Measurements from ENCODE around the gene IFI35.

DNA sequence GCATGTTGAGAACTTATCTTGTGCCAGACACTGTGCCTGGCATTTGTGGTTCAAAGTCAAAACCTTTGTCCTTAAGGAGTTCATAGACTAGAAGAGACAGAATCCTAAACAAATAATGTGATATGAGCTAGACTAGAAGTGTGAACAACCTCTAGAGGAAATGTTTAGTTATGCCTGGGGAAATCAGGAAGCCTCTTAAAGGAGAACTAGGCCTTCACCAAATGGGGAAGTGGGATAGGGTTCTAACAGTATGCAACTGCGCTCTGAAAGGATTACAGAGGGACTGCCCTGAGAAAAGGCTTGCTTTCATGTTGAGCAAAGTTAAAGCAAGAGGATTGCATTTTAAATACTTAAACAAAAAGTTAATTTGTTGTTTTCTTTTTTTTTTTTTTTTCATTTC lies 21.4 kb upstream of the IFI35 start:
- TF ChIP-seq, protein P1, sequence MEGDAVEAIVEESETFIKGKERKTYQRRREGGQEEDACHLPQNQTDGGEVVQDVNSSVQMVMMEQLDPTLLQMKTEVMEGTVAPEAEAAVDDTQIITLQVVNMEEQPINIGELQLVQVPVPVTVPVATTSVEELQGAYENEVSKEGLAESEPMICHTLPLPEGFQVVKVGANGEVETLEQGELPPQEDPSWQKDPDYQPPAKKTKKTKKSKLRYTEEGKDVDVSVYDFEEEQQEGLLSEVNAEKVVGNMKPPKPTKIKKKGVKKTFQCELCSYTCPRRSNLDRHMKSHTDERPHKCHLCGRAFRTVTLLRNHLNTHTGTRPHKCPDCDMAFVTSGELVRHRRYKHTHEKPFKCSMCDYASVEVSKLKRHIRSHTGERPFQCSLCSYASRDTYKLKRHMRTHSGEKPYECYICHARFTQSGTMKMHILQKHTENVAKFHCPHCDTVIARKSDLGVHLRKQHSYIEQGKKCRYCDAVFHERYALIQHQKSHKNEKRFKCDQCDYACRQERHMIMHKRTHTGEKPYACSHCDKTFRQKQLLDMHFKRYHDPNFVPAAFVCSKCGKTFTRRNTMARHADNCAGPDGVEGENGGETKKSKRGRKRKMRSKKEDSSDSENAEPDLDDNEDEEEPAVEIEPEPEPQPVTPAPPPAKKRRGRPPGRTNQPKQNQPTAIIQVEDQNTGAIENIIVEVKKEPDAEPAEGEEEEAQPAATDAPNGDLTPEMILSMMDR (conservative IDR thresholded peaks at IDR 0.05): no peak
- TF ChIP-seq EZH2 (IDR thresholded peaks at IDR 0.05; ENCODE audit: low read depth): no peak

All from PC-9 (cell line).